ENCODE results near the gene TTC5. TPM values are rescaled to one million over a fixed set of nuclear protein-coding genes. Genes with fewer than 3 reads are reported as not detected.
"Not testable (repeated sequence)": the region's sequence is repeated elsewhere in the genome, so short reads cannot be mapped to it uniquely, and the experiment has no call there.

The TTC5 gene
- polyA plus RNA-seq, 1 donor: 11.3 TPM

DNA sequence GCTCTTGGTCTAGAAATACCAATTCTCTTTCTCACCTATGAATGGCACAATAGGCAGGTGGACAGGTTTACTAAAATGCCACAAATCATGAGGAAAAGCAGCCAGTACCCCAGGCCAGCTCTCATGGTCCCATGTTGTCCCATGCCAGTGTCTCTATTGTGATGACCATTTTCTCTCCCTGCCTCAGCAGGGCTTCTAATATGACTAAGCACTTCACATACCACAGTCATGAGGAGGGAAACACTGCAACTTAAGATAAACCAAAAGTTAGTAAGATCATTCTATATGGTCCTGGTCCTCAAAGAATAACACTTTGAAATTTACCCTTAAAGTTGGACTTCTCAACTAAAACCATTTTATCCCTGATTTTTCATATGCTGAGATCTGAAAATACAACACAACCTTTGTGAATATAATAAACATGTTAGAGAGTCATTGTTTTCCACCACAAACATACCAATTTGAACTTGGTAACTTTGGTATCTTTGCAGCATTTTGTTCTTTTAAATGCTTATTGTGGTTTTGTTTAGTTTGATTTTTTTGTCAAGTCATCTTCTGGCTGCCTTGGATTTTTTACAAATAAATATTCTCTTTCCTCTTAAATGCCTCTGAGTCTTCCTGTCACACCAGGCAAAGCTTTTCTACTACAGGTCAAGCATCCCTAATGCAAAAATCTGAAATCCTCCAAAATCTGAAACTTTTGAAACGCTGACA, 3.6 kb downstream of the TTC5 start:
- DNase-seq: no peak

DNA sequence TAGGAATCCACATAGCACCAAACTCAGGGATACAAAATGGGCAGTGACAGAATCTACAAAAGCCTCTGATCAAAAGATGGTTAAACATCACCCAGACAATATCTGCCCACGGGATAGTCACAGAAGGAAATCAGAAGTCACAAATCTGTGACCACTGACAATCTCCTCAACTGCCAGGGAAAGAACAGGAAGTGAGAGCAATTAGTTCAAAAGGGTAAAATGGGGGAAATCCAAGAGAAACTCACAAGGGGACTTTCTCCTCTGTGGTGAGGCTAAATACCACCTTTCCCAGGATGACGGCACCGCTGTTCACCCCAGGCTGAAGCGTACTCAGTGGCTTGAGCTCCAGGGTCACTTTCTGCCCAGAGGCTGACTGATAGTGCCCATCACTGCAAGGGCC, 10.7 kb downstream of the TTC5 start:
- no peak for DNase-seq

DNA sequence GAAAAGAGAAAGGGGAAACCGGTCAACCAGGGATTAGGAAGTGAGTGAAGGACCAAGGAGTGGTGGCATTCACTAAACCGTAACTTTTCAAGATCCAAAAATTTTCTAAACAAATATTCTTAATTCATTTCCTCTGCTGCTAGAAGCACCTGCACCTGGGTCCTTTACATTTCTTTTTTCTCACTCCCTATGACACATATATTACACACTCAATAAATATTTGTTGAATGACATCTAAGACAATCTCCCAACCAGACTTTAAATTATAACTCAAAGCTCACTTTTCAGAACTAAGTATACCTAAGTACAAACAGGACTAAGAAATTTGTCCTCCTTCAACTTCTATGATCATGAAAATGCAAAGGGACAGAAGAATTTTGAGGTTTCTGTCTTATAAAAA, 11.1 kb downstream of the TTC5 start:
- no peak for DNase-seq

DNA sequence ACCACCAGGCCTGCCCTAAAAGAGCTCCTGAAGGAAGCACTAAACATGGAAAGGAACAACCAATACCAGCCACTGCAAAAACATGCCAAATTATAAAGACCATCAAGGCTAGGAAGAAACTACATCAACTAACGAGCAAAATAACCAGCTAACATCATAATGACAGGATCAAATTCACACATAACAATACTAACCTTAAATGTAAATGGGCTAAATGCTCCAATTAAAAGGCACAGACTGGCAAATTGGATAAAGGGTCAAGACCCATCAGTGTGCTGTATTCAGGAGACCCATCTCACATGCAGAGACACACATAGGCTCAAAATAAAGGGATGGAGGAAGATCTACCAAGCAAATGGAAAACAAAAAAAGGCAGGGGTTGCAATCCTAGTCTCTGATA, 23.8 kb downstream of the TTC5 start:
- not testable (repeated sequence) for DNase-seq

DNA sequence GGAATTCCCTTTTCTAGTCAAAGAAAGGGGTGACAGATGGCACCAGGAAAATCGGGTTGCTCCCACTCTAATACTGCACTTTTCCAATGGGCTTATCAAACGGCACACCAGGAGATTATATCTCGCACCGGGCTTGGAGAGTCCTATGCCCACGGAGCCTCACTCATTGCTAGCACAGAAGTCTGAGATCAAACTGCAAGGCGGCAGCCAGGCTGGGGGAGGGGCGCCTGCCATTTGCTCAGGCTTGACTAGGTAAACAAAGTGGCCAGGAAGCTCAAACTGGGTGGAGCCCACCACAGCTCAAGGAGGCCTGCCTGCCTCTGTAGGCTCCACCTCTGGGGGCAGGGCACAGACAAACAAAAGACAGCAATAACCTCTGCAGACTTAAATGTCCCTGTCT, 25.5 kb downstream of the TTC5 start:
- DNase-seq: not testable (repeated sequence)

DNA sequence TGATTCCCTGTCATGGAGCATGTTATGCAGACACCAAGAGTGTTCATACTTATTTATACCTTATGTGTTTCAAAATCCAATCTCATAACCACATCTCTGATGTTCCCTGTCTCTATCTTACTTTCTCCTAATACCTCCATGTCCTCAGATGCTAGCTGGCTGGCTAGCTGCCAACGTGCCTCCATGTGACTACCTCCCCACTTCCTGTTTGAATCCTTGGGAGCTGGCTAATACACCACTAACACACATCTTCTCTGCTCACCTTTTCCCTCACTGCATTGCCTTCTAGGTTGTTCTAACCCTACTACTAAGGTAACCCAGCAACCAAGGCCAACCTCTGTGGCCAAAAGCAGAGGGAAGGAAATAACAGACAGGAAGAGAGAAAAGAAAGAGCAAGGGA, 27.3 kb downstream of the TTC5 start:
- no peak for DNase-seq

DNA sequence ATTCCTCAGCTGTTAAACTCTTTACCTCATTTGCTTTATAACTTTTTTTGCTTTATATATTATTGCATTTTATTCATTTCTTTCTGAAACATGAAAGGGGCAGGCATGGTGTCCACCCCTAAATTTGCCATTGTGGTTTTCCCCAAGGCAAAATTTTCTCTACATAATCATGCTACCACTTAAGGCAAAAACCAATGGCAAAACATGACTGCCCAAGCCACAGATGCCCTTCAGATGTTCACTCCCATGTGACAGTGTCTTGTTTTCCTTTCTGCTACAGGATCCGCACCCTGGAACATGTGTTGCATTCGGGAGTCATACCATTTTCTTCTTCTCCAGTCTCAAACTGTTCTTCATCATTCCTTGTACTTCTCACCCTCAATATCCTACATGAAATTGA, 28.3 kb downstream of the TTC5 start:
- DNase-seq: no peak

DNA sequence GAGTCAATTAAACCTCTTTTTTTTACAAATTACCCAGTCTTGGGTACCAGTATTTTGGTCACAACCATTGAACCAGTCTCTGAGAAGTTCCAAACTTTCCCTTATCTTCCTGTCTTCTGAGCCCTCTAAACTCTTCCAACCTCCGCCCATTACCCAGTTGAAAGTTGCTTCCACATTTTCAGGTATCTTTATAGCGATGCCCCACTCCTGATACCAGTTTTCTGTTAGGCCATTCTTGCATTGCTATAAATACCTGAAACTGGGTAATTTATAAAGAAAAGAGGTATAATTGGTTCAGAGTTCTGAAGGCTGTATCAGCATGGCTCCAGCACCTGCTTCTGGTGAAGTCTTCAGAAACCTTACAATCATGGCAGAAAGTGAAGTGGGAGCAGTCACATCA, 31.7 kb downstream of the TTC5 start:
- no peak for DNase-seq

DNA sequence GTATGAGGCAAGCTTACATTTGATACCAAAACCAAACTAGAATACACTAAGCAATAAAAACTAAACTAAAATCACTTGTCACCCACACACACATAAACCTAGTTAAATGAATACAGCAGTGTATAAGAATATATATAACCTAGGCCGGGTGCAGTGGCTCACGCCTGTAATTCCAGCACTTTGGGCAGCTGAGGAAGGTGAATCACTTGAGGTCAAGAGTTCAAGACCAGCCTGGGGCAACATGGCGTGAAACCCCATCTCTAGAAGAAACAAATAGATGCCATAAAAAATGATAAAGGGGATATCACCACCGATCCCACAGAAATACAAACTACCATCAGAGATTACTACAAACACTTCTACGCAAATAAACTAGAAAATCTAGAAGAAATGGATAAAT, 41.4 kb downstream of the TTC5 start:
- not testable (repeated sequence) for DNase-seq

DNA sequence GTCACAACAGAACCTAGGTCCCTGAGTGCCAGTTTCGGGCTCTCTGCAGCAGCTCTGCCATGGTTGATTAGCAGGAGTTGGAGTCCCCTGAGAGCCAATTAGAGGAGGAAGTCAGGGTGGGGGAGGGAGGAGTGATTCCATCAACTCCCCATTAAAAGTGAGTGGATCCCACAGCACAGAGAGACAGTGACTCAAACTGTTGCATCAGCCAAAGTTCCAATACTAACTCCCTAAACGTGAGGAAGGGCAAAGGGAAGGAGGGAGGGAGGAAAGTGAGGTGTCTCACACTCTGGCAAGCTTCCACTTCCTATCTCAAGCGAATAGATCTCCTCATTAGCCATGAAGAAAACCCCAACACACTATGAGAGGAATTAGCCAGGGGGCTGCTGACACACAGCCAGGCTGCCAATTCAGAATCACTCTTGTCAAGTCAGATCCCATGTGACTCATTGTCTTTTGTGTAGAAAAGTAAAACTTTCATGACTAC, 43.1 kb downstream of the TTC5 start:
- no peak for DNase-seq

DNA sequence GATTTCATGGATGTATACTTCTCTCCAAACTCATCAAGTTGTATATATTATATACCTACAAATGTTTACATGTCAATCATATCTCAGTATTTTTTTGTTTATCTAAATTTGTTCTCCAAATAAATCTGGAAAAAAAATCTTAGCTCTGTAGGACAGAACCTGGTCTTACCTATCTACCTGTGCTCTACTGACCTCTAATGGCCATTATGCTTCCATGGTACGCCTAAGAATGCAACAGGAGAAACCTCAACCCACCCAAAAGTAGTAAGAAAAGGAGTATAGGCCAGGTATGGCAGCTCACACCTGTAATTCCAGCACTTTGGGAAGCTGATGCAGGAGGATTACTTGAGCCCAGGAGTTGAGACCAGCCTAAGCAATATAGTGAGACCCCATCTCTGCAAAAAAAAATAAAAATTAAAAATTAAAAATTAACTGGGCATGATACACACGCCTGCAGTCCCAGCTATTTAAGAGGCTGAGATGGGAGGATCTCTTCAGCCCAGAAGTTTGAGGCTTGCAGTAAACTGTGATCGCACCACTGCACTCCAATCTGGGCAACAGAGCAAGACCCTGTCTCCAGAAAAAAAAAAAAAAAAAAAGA, 58.0 kb downstream of the TTC5 start:
- DNase-seq: no peak

Other genes with a start within 250 kb of the TTC5 start
- not detected for gene OR4L1, start 245.9 kb downstream of the TTC5 start, polyA plus RNA-seq (ENCODE audit: insufficient read length)
- gene OR4K17, start 195.2 kb downstream of the TTC5 start, polyA plus RNA-seq (ENCODE audit: insufficient read length): not detected
- not detected for gene OR4N5, start 167.1 kb downstream of the TTC5 start, polyA plus RNA-seq (ENCODE audit: insufficient read length)
- not detected for gene OR11G2, start 115.1 kb downstream of the TTC5 start, polyA plus RNA-seq (ENCODE audit: insufficient read length)
- not detected for gene OR11H6, start 82.2 kb downstream of the TTC5 start, polyA plus RNA-seq (ENCODE audit: insufficient read length)
- gene OR11H7, start 77.0 kb downstream of the TTC5 start, polyA plus RNA-seq (ENCODE audit: insufficient read length): not detected
- gene OR11H4, start 66.7 kb downstream of the TTC5 start, polyA plus RNA-seq (ENCODE audit: insufficient read length): not detected
- gene CCNB1IP1, start 27.3 kb upstream of the TTC5 start, polyA plus RNA-seq (ENCODE audit: insufficient read length): 58.8 TPM
- gene PARP2, start 37.7 kb upstream of the TTC5 start, polyA plus RNA-seq (ENCODE audit: insufficient read length): 35.5 TPM
- gene TEP1, start 107.5 kb upstream of the TTC5 start, polyA plus RNA-seq (ENCODE audit: insufficient read length): 17.5 TPM
- 0.97 TPM for gene KLHL33, start 130.2 kb upstream of the TTC5 start, polyA plus RNA-seq (ENCODE audit: insufficient read length)
- gene OSGEP, start 148.9 kb upstream of the TTC5 start, polyA plus RNA-seq (ENCODE audit: insufficient read length): 41.9 TPM
- 163 TPM for gene APEX1, start 149.3 kb upstream of the TTC5 start, polyA plus RNA-seq (ENCODE audit: insufficient read length)
- gene PIP4P1, start 155.5 kb upstream of the TTC5 start, polyA plus RNA-seq (ENCODE audit: insufficient read length): 18.6 TPM
- gene PNP, start 163.5 kb upstream of the TTC5 start, polyA plus RNA-seq (ENCODE audit: insufficient read length): 7.3 TPM
- gene RNASE10, start 199.6 kb upstream of the TTC5 start, polyA plus RNA-seq (ENCODE audit: insufficient read length): not detected